OCI-LY1 (cell line): Measurements from ENCODE around the gene SENP3.

Source experiments
- H2AFZ ChIP-seq: fragments of 200-600 bp; sonication (generic), shearing (Covaris generic); 2 replicates; pipeline ENCODE4 v1.6.0; 2014; ENCODE audit warnings: antibody characterized with exemption, mild to moderate bottlenecking, low read length
- H3F3A ChIP-seq: fragments of 200-600 bp; sonication (generic), shearing (Covaris generic); 2 replicates; pipeline ENCODE4 v1.6.0; 2014; ENCODE audit warnings: mild to moderate bottlenecking, antibody characterized with exemption, low read length, moderate library complexity; ENCODE audit not compliant: insufficient read depth
- H3K27ac ChIP-seq: fragments of 200-600 bp; sonication (generic); 2 replicates; pipeline ENCODE4 v1.5.1; 2014; ENCODE audit warnings: low read length, mixed run types, mild to moderate bottlenecking, low read depth; ENCODE audit not compliant: poor library complexity, severe bottlenecking
- H3K27me3 ChIP-seq: fragments of 200-600 bp; sonication (generic); 2 replicates; pipeline ENCODE4 v1.6.0; 2014; ENCODE audit warnings: antibody characterized with exemption, mild to moderate bottlenecking, low read length, moderate library complexity; ENCODE audit not compliant: insufficient read depth
- H3K36me3 ChIP-seq: fragments of 200-600 bp; sonication (generic); 2 replicates; pipeline ENCODE4 v1.6.1; 2014; ENCODE audit warnings: mild to moderate bottlenecking, antibody characterized with exemption, low read length, moderate library complexity, mixed read lengths; ENCODE audit not compliant: insufficient read depth
- H3K4me1 ChIP-seq: fragments of 200-600 bp; sonication (generic); 2 replicates; pipeline ENCODE4 v1.5.1; 2014; ENCODE audit warnings: mild to moderate bottlenecking, low read length, moderate library complexity; ENCODE audit not compliant: insufficient read depth, severe bottlenecking
- H3K4me2 ChIP-seq: fragments of 200-600 bp; sonication (generic), shearing (Covaris generic); 2 replicates; pipeline ENCODE4 v1.6.1; 2014; ENCODE audit warnings: low read length
- H3K4me3 ChIP-seq: fragments of 200-600 bp; sonication (generic); 2 replicates; pipeline ENCODE4 v1.5.1; 2014; ENCODE audit warnings: low read length, low read depth, mild to moderate bottlenecking, mixed read lengths; ENCODE audit not compliant: poor library complexity, severe bottlenecking
- H3K79me2 ChIP-seq: fragments of 200-600 bp; shearing (Covaris generic); 2 replicates; pipeline ENCODE4 v1.6.1; 2016; ENCODE audit warnings: mixed run types, low read length, mixed read lengths; ENCODE audit not compliant: insufficient read depth
- H3K9ac ChIP-seq: fragments of 200-600 bp; sonication (generic), shearing (Covaris generic); 2 replicates; pipeline ENCODE4 v1.6.1; 2014; ENCODE audit warnings: mild to moderate bottlenecking, low read length, mixed read lengths
- H3K9me2 ChIP-seq: fragments of 200-600 bp; sonication (generic), shearing (Covaris generic); 2 replicates; pipeline ENCODE4 v1.6.1; 2014; ENCODE audit warnings: low read depth, mild to moderate bottlenecking, low read length, mixed read lengths
- H3K9me3 ChIP-seq: fragments of 200-600 bp; shearing (Covaris generic); 2 replicates; pipeline ENCODE4 v1.6.1; 2014; ENCODE audit warnings: low read length, mixed read lengths
- H4K20me1 ChIP-seq: fragments of 200-600 bp; sonication (generic), shearing (Covaris generic); 2 replicates; pipeline ENCODE4 v1.6.0; 2016; ENCODE audit warnings: mild to moderate bottlenecking, low read length; ENCODE audit not compliant: insufficient read depth
- EZH2 ChIP-seq: fragments of 200-600 bp; sonication (generic), shearing (Covaris generic); IDR thresholded peaks from 2 replicates; pipeline ENCODE4 v1.8.0; 2017; ENCODE audit warnings: borderline replicate concordance, mixed run types, mild to moderate bottlenecking, antibody characterized with exemption, low read length, moderate library complexity, mixed read lengths
- TF ChIP-seq, protein P1 (sequence below): fragments of 200-600 bp; sonication (generic), shearing (Covaris generic); IDR thresholded peaks from 2 replicates; pipeline ENCODE4 v1.5.1; 2017; ENCODE audit warnings: mild to moderate bottlenecking, antibody characterized with exemption, low read length, moderate library complexity, mixed read lengths

SENP3 gene

DNA sequence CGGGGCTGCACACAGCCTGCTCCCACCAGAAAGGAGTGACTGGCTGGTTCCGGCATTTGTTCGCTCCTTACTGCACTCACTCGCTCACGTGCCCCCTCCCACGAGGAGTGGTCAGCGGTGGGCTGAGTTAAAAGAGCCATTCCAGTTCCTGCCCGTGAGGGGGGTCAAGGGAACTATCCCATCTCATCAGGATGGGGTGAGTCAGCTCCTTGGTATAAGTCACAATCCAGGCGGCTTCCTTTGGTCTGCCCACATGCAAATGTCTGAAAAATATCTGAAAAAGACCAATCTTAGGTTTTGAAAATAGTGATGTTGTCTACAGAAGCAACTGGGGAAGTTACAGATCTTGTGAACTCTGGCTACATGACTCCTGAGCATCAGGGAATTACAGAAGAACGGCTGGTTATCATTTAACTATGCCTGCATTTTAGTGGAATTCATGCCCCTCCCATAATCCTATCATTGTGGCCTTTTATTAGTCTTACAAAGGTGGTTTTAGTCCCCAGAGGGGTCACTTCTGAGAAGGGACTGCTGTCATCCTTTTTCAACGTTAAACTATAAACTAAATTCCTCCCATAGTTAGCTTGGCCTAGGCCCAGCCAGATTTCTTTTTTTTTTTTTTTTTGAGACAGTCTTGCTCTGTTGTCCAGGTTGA lies 22.7 kb upstream of the SENP3 start:
- no peak for TF ChIP-seq EZH2
- TF ChIP-seq, protein P1, sequence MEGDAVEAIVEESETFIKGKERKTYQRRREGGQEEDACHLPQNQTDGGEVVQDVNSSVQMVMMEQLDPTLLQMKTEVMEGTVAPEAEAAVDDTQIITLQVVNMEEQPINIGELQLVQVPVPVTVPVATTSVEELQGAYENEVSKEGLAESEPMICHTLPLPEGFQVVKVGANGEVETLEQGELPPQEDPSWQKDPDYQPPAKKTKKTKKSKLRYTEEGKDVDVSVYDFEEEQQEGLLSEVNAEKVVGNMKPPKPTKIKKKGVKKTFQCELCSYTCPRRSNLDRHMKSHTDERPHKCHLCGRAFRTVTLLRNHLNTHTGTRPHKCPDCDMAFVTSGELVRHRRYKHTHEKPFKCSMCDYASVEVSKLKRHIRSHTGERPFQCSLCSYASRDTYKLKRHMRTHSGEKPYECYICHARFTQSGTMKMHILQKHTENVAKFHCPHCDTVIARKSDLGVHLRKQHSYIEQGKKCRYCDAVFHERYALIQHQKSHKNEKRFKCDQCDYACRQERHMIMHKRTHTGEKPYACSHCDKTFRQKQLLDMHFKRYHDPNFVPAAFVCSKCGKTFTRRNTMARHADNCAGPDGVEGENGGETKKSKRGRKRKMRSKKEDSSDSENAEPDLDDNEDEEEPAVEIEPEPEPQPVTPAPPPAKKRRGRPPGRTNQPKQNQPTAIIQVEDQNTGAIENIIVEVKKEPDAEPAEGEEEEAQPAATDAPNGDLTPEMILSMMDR, result no peak
- Histone ChIP-seq H3K4me2 (no peak overlapping the region), H3K79me2 (no peaks in the 10 kb centered on the region), H3K4me1 (no peaks in the 10 kb centered on the region), H3K27ac (no peak overlapping the region), H3K9me2 (no peaks in the 10 kb centered on the region), H3K27me3 (peaks cover 19% of the 10 kb centered on the region; the same call in 1 of the 2 replicates), H3K9ac (no peak overlapping the region), H2AFZ (no peak overlapping the region), H3K4me3 (no peak overlapping the region), H3K36me3 (no peaks in the 10 kb centered on the region; the same call in 1 of the 2 replicates), H4K20me1 (no peaks in the 10 kb centered on the region), H3K9me3 (peaks cover 5% of the 10 kb centered on the region), H3F3A (no peaks in the 10 kb centered on the region)

DNA sequence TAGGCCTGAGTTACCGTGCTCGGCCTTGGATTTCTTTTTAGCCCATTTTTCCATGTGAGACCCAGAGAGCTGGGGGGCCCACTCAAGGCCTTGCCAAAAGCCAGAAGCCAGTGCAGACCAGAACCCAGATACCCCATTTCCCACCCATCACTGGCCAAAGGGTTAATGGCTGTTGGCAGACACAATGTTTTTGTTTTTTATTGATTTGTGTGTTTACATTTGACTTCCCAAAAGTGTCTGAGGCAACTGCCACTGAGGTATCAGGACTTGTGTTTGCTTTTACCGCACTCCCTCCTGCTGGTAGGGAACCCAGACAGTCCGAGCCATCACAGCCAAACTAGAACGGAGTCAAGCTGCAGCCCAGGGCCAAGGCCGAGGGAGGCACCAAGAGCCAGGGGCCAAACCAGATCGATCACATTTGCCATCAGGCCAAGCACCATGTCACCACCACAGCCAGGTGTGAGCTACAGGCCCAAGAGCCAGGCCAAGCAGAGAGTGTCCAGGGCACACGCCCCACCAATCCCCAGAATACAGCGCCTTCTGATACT lies 20.6 kb upstream of the SENP3 start:
- TF ChIP-seq, protein P1, result no peak
- no peak for TF ChIP-seq EZH2
- H2AFZ ChIP-seq, result no peak overlapping the region
- no peaks in the 10 kb centered on the region for H3K4me1 ChIP-seq

DNA sequence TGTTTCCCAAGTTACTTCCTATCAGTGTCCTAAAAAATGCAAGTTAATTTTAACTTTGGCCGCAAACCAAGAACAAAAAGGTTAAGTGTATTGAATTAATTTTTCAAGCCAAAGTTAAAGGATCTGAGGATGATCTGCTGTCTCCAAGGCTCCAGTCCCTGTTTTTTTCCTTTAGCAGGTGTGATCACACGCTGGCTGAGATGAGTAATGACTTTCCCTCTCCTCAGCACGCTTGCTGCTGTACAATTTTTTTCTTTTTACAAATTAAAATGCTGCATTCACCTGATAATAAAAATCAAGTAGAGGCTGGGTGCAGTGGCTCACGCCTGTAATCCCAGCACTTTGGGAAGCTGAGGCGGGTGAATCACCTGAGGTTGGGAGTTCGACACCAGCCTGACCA lies 16.8 kb upstream of the SENP3 start:
- no peak for TF ChIP-seq EZH2
- TF ChIP-seq, protein P1, result no peak
- Histone ChIP-seq H3K4me3 (no peak overlapping the region), H3K36me3 (no peaks in the 10 kb centered on the region), H3K79me2 (no peaks in the 10 kb centered on the region), H3K9ac (no peak overlapping the region), H3K9me2 (no peaks in the 10 kb centered on the region), H3K4me1 (peaks cover 4% of the 10 kb centered on the region), H4K20me1 (no peaks in the 10 kb centered on the region), H3K4me2 (no peak overlapping the region), H3K27me3 (peaks cover 12% of the 10 kb centered on the region; the same call in 1 of the 2 replicates), H3F3A (no peaks in the 10 kb centered on the region), H2AFZ (no peak overlapping the region), H3K9me3 (no peaks in the 10 kb centered on the region), H3K27ac (no peak overlapping the region)

More for the DNA sequence above, 20.6 kb upstream of the SENP3 start:
- H3K9me2 ChIP-seq, result no peaks in the 10 kb centered on the region
- no peaks in the 10 kb centered on the region for H3K79me2 ChIP-seq
- no peak overlapping the region for H3K4me2 ChIP-seq
- H4K20me1 ChIP-seq, result no peaks in the 10 kb centered on the region
- H3K9me3 ChIP-seq, result peaks cover 5% of the 10 kb centered on the region
- H3K4me3 ChIP-seq, result no peak overlapping the region
- H3K27me3 ChIP-seq, result peaks cover 19% of the 10 kb centered on the region; the same call in 1 of the 2 replicates
- no peak overlapping the region for H3K9ac ChIP-seq
- no peak overlapping the region for H3K27ac ChIP-seq
- H3K36me3 ChIP-seq, result no peaks in the 10 kb centered on the region; the same call in 1 of the 2 replicates
- no peaks in the 10 kb centered on the region for H3F3A ChIP-seq
